Frontal cortex (tissue), 4 donors: ENCODE results near the gene LTBP2. TPM values are rescaled to one million over a fixed set of nuclear protein-coding genes. Genes with fewer than 3 reads are reported as not detected.

Source experiments
- DNase-seq, 2 donors: peaks; one replicate each; pipeline ENCODE4 v3.0.0; 2012; ENCODE audit warnings: low spot score in 2 of 2
- FAIRE-seq: peaks from 2 replicates; lab custom pipeline; 2012; peaks lifted over from hg19 to GRCh38; lab: Jason Lieb, UNC
- total RNA-seq: library from RNA; depleted of rRNA; stranded (reverse); fragments of >200 nt; gene quantifications from one replicate; pipeline ENCODE4 v1.2.3, GENCODE V29; 2014
- donor health status: control.
- donor health status: control.
- donor health status: control.

Gene LTBP2
- total RNA-seq, 1 donor from 2014 or later: 1.2 TPM

GRCh38 chr14:74563233-74563585 is 48.8 kb downstream of the LTBP2 start:
- DNase-seq (no peak), FAIRE-seq (no peak)

- DNase-seq: no peak
- FAIRE-seq: no peak
Measured at GRCh38 chr14:74562515-74563232, 49.4 kb downstream of the LTBP2 start.

GRCh38 chr14:74558655-74559054 is 53.4 kb downstream of the LTBP2 start:
- no peak for FAIRE-seq
- no peak for DNase-seq

GRCh38 chr14:74557691-74558090 is 54.3 kb downstream of the LTBP2 start:
- no peak for DNase-seq
- FAIRE-seq: no peak

GRCh38 chr14:74555476-74556050 is 56.5 kb downstream of the LTBP2 start:
- FAIRE-seq (no peak), DNase-seq (no peak)

- DNase-seq (no peak), FAIRE-seq (no peak)
Measured at GRCh38 chr14:74554742-74555362, 57.2 kb downstream of the LTBP2 start.

- DNase-seq: no peak
Measured at GRCh38 chr14:74552623-74553022, 59.4 kb downstream of the LTBP2 start.

GRCh38 chr14:74551431-74552371 is 60.3 kb downstream of the LTBP2 start:
- FAIRE-seq: no peak
- DNase-seq: peak; percentile 37 to 54

More at GRCh38 chr14:74552623-74553022, 59.4 kb downstream of the LTBP2 start:
- no peak for FAIRE-seq

GRCh38 chr14:74551001-74551400 is 61.0 kb downstream of the LTBP2 start:
- FAIRE-seq: no peak

GRCh38 chr14:74550071-74550470 is 62.0 kb downstream of the LTBP2 start:
- no peak for DNase-seq
- no peak for FAIRE-seq

More at GRCh38 chr14:74551001-74551400, 61.0 kb downstream of the LTBP2 start:
- DNase-seq: no peak

- no peak for FAIRE-seq
- no peak for DNase-seq
Measured at GRCh38 chr14:74549588-74549987, 62.4 kb downstream of the LTBP2 start.

- no peak for DNase-seq
- no peak for FAIRE-seq
Measured at GRCh38 chr14:74548881-74549280, 63.2 kb downstream of the LTBP2 start.

GRCh38 chr14:74547331-74547927 is 64.6 kb downstream of the LTBP2 start:
- DNase-seq: no peak
- FAIRE-seq: no peak

GRCh38 chr14:74546416-74546815 is 65.6 kb downstream of the LTBP2 start:
- DNase-seq (no peak), FAIRE-seq (no peak)

GRCh38 chr14:74545386-74545785 is 66.7 kb downstream of the LTBP2 start:
- DNase-seq (no peak), FAIRE-seq (no peak)

- no peak for DNase-seq
- no peak for FAIRE-seq
Measured at GRCh38 chr14:74543771-74544438, 68.1 kb downstream of the LTBP2 start.

GRCh38 chr14:74542056-74542685 is 69.9 kb downstream of the LTBP2 start:
- DNase-seq (no peak), FAIRE-seq (no peak)

GRCh38 chr14:74541225-74541624 is 70.8 kb downstream of the LTBP2 start:
- no peak for DNase-seq
- FAIRE-seq: no peak

- FAIRE-seq: no peak
Measured at GRCh38 chr14:74539503-74539902, 72.5 kb downstream of the LTBP2 start.

More at GRCh38 chr14:74539503-74539902, 72.5 kb downstream of the LTBP2 start:
- DNase-seq: no peak
